ENCODE data around the gene MICAL3. TPM values are rescaled to one million over a fixed set of nuclear protein-coding genes. Genes with fewer than 3 reads are reported as not detected.

MICAL3 gene
- total and polyA plus RNA-seq, 2 of the 8 experiments (the other 6 are each of a cell fraction or from before 2014, with no cell fraction given): 8.3 to 41.8 TPM

- TF ChIP-seq ATF2 (IDR thresholded peaks at IDR 0.05; ENCODE audit: low read length): no peak
- TF ChIP-seq PHF8 (conservative IDR thresholded peaks at IDR 0.05; ENCODE audit: low read depth, low read length): no peak
- TF ChIP-seq RXRA (IDR thresholded peaks at IDR 0.05; ENCODE audit: insufficient read depth, low read depth, low read length): no peak
- TF ChIP-seq SP2 (IDR thresholded peaks at IDR 0.05; ENCODE audit: low read length): no peak
These were observed 133.5 kb downstream of the MICAL3 start (continued) for GRCh38 chr22:17890892-17891291.
